H1 (cell line): ENCODE results near the gene FAM81B. TPM values are rescaled to one million over a fixed set of nuclear protein-coding genes. Genes with fewer than 3 reads are reported as not detected.

ENCODE experiments used
- CTCF ChIA-PET: fragments of 300-600 bp; sonication (Branson Sonifier 250); formaldehyde crosslinking; loops from one replicate; lab custom pipeline; 2021; ENCODE audit not compliant: partially characterized antibody; lab: Charles Lee
- POLR2A ChIA-PET: fragments of 300-600 bp; sonication (Branson Sonifier 250); formaldehyde crosslinking; loops from one replicate; lab custom pipeline; 2021; ENCODE audit warnings: inconsistent platforms; ENCODE audit not compliant: partially characterized antibody; lab: Charles Lee
- DNase-seq, 2 experiments: peaks; one replicate each; pipeline versions ENCODE4 v3.0.0 to v3.0.0-alpha.2; 2010 to 2022; ENCODE audit warnings: low spot score in 2 of 2, low read depth in 1 of 2, mixed read lengths in 1 of 2
- FAIRE-seq: peaks from 2 replicates; lab custom pipeline; 2011; peaks lifted over from hg19 to GRCh38; lab: Jason Lieb, UNC
- H2AFZ ChIP-seq: 2 replicates; pipeline ENCODE4 v1.8.1; 2012; ENCODE audit warnings: low read length, inconsistent platforms
- H2AK5ac ChIP-seq: 2 replicates; pipeline ENCODE4 v1.6.1; 2013; ENCODE audit warnings: low read depth, low read length
- H2BK120ac ChIP-seq: replicated peaks from 2 replicates; pipeline ENCODE3; 2013; ENCODE audit warnings: low read depth, low read length, inconsistent platforms
- H2BK12ac ChIP-seq: 2 replicates; pipeline ENCODE4 v1.6.1; 2013; ENCODE audit warnings: low read depth, low read length
- H2BK15ac ChIP-seq: 2 replicates; pipeline ENCODE4 v1.6.1; 2013; ENCODE audit warnings: low read length
- H2BK20ac ChIP-seq: 2 replicates; pipeline ENCODE4 v1.6.1; 2013; ENCODE audit warnings: low read length
- H2BK5ac ChIP-seq: 2 replicates; pipeline ENCODE4 v1.6.1; 2013; ENCODE audit warnings: low read depth, low read length
- H3K14ac ChIP-seq: 2 replicates; pipeline ENCODE4 v1.6.1; 2013; ENCODE audit warnings: inconsistent platforms; ENCODE audit not compliant: insufficient read length
- H3K18ac ChIP-seq: 2 replicates; pipeline ENCODE4 v1.6.1; 2013; ENCODE audit warnings: low read length; ENCODE audit errors: extremely low read depth
- H3K23ac ChIP-seq: 2 replicates; pipeline ENCODE4 v1.6.1; 2013; ENCODE audit warnings: inconsistent platforms; ENCODE audit not compliant: insufficient read length
- H3K23me2 ChIP-seq: 2 replicates; pipeline ENCODE4 v1.6.1; 2013; ENCODE audit warnings: low read depth, low read length
- H3K27ac ChIP-seq: 2 replicates; pipeline ENCODE4 v1.6.1; 2011; ENCODE audit warnings: low read depth, low read length, inconsistent platforms
- H3K27me3 ChIP-seq, 4 experiments: replicated peaks in 1 of 4; 1 replicate in 1 of 4; 2 replicates in 3 of 4; pipeline versions ENCODE4 v1.6.1 to v1.8.1; 2011 to 2013; ENCODE audit warnings: low read length in 3 of 4, mild to moderate bottlenecking in 3 of 4, inconsistent platforms in 2 of 4, mixed read lengths in 2 of 4, moderate library complexity in 1 of 4; ENCODE audit not compliant: control insufficient read depth in 3 of 4, insufficient read depth in 3 of 4; ENCODE audit errors: extremely low read depth in 1 of 4
- H3K36me3 ChIP-seq, 4 experiments: 2 replicates each; pipeline versions ENCODE4 v1.6.1 to v1.8.1; 2011 to 2013; ENCODE audit warnings: mild to moderate bottlenecking in 4 of 4, low read length in 3 of 4, moderate library complexity in 2 of 4, control low read depth in 1 of 4, inconsistent platforms in 1 of 4; ENCODE audit not compliant: insufficient read depth in 4 of 4, control insufficient read depth in 2 of 4
- H3K4ac ChIP-seq: replicated peaks from 2 replicates; pipeline ENCODE3; 2013; ENCODE audit warnings: low read length, low read depth, mixed read lengths, inconsistent platforms; ENCODE audit not compliant: insufficient read length
- H3K4me1 ChIP-seq, 4 experiments: replicated peaks in 1 of 4; 1 replicate in 1 of 4; 2 replicates in 3 of 4; pipeline versions ENCODE4 v1.6.1 to v1.8.1; 2011 to 2013; ENCODE audit warnings: low read length in 3 of 4, inconsistent platforms in 2 of 4, mixed read lengths in 1 of 4; ENCODE audit not compliant: insufficient read depth in 4 of 4, control insufficient read depth in 3 of 4
- H3K4me2 ChIP-seq, 2 experiments: 2 replicates each; pipeline versions ENCODE4 v1.6.1 to v1.8.1; 2011 to 2013; ENCODE audit warnings: low read depth in 2 of 2, low read length in 2 of 2, control low read depth in 1 of 2, inconsistent platforms in 1 of 2, mild to moderate bottlenecking in 1 of 2; ENCODE audit not compliant: insufficient read depth in 1 of 2
- H3K4me3 ChIP-seq, 4 experiments: fragments of 200-600, 300-600 bp in 1 of 4; sonication (generic), shearing (Covaris generic), sonication (Bioruptor Twin) in 1 of 4; 2 replicates each; pipeline versions ENCODE4 v1.5.1 to v1.8.1; 2011 to 2016; ENCODE audit warnings: low read length in 4 of 4, low read depth in 3 of 4, control low read depth in 2 of 4, inconsistent platforms in 2 of 4, mild to moderate bottlenecking in 2 of 4, mixed read lengths in 1 of 4, moderate library complexity in 1 of 4; ENCODE audit not compliant: insufficient read depth in 2 of 4; ENCODE audit errors: extremely low read depth in 1 of 4
- H3K56ac ChIP-seq: replicated peaks from 2 replicates; pipeline ENCODE3; 2013; ENCODE audit warnings: low read depth, mild to moderate bottlenecking, mixed read lengths, low read length, inconsistent platforms; ENCODE audit not compliant: insufficient read length
- H3K79me1 ChIP-seq: 2 replicates; pipeline ENCODE4 v1.6.1; 2013; ENCODE audit warnings: low read depth, low read length, control low read depth
- H3K79me2 ChIP-seq, 2 experiments: 2 replicates each; pipeline versions ENCODE4 v1.6.1 to v1.8.1; 2012 to 2013; ENCODE audit warnings: low read length in 2 of 2, mild to moderate bottlenecking in 2 of 2, inconsistent platforms in 1 of 2; ENCODE audit not compliant: insufficient read depth in 2 of 2, control insufficient read depth in 1 of 2
- H3K9ac ChIP-seq, 4 experiments: replicated peaks in 1 of 4; 1 replicate in 1 of 4; 2 replicates in 3 of 4; pipeline versions ENCODE4 v1.6.1 to v1.8.1; 2011 to 2013; ENCODE audit warnings: low read depth in 3 of 4, low read length in 3 of 4, control low read depth in 2 of 4, mild to moderate bottlenecking in 2 of 4, moderate library complexity in 2 of 4, inconsistent platforms in 1 of 4; ENCODE audit errors: extremely low read depth in 1 of 4
- H3K9me3 ChIP-seq, 2 experiments: 2 replicates each; pipeline versions ENCODE4 v1.6.1 to v1.8.1; 2012 to 2013; ENCODE audit warnings: mild to moderate bottlenecking in 2 of 2, moderate library complexity in 2 of 2, control low read depth in 1 of 2, inconsistent platforms in 1 of 2, low read depth in 1 of 2, low read length in 1 of 2, mixed read lengths in 1 of 2; ENCODE audit not compliant: insufficient read depth in 2 of 2
- H4K20me1 ChIP-seq, 2 experiments: replicated peaks in 1 of 2; 2 replicates each; pipeline versions ENCODE3 to v1.8.1; 2011 to 2013; ENCODE audit warnings: inconsistent platforms in 2 of 2, low read length in 2 of 2, mild to moderate bottlenecking in 1 of 2; ENCODE audit not compliant: insufficient read depth in 2 of 2, control insufficient read depth in 1 of 2
- H4K5ac ChIP-seq: 2 replicates; pipeline ENCODE4 v1.6.1; 2013; ENCODE audit warnings: low read length, low read depth, mixed read lengths, inconsistent platforms; ENCODE audit not compliant: insufficient read length
- H4K8ac ChIP-seq: 2 replicates; pipeline ENCODE4 v1.8.0; 2013; ENCODE audit warnings: mild to moderate bottlenecking, moderate library complexity, low read length, inconsistent platforms; ENCODE audit not compliant: insufficient read depth; ENCODE audit errors: extremely low read depth
- H4K91ac ChIP-seq: replicated peaks from 2 replicates; pipeline ENCODE3; 2013; ENCODE audit warnings: low read length, mixed read lengths, inconsistent platforms; ENCODE audit not compliant: insufficient read length
- YY1 ChIP-seq: IDR thresholded peaks from 2 replicates; pipeline ENCODE4 v1.6.1; 2011; ENCODE audit warnings: low read depth, mild to moderate bottlenecking, low read length
- WGBS, 2 experiments: shearing (Covaris generic) in 1 of 2; methylation state at CpG; one replicate each; pipeline versions ENCODE4 v1.1.6 to v1.1.7; 2013 to 2015; ENCODE audit warnings: low lambda C conversion rate in 2 of 2, mixed read lengths in 2 of 2, inconsistent platforms in 1 of 2, low coverage in 1 of 2, missing lambda C conversion rate in 1 of 2; ENCODE audit not compliant: insufficient replicate concordance in 2 of 2, insufficient coverage in 1 of 2, insufficient read length in 1 of 2; ENCODE audit errors: extremely low coverage in 1 of 2, missing lambda C conversion rate in 1 of 2; 5-methylcytosine and 5-hydroxymethylcytosine counted together
- polyA plus RNA-seq, 7 experiments: library from polyadenylated mRNA; depleted of rRNA in 3 of 7; stranded (reverse) in 5 of 7; unstranded in 2 of 7; fragments of >200 nt in 5 of 7; fragments of 200-250 nt in 2 of 7; gene quantifications; 1 replicate in 5 of 7; 2 replicates in 1 of 7; 4 replicates in 1 of 7; pipeline versions ENCODE4 v1.2.1 to v1.2.3, GENCODE V29; 2011 to 2013; ENCODE audit warnings: missing spikeins in 2 of 7, mixed read lengths in 2 of 7
- total RNA-seq: library from RNA; stranded (reverse); fragmentation: NEBNext Ultra II Directional; extraction: Animal tissue kit (Norgen Biotek cat#: 25700); gene quantifications from 2 replicates; pipeline ENCODE4 v1.2.1, GENCODE V29; 2021

Gene FAM81B
- total and polyA plus RNA-seq, 2 of the 8 experiments (the other 6 are each of a cell fraction or from before 2014, with no cell fraction given) = not detected

DNA sequence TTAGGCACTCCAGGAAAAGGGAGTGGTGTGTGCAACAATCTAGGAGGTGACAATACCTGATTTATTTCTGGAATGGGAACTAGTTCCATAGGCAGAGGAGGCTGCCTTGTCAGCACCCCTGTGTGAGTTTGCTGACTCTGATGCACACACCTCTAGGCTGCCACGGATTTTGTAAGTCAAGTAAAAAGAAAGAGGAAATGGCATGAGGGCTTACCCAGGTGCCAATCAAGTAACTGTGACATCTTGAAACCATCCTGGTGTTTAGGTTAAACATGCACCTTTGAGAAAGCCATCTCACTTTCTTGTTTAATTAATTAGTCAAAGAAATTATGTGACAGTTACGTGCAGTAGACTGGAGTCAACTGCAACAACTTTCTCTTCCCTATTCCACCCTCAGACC lies 32.3 kb upstream of the FAM81B start:
- no peak overlapping the region for H2BK120ac ChIP-seq
- no peak overlapping the region for H3K14ac ChIP-seq
- no peak overlapping the region for H2BK15ac ChIP-seq
- no peak overlapping the region for H2BK20ac ChIP-seq
- no peak overlapping the region for H3K4me2 ChIP-seq
- H4K8ac ChIP-seq = no peak overlapping the region
- H2AK5ac ChIP-seq = no peak overlapping the region
- POLR2A ChIA-PET = no interaction called here
- H4K20me1 ChIP-seq = no peaks in the 10 kb centered on the region
- H3K79me1 ChIP-seq = no peaks in the 10 kb centered on the region
- no peak overlapping the region for H4K5ac ChIP-seq
- no peaks in the 10 kb centered on the region for H3K36me3 ChIP-seq
- H3K23ac ChIP-seq = no peak overlapping the region
- no peak overlapping the region for H3K18ac ChIP-seq
- no peak overlapping the region for H2AFZ ChIP-seq
- CTCF ChIA-PET = no interaction called here
- no peaks in the 10 kb centered on the region for H3K4me1 ChIP-seq
- no peaks in the 10 kb centered on the region for H3K9me3 ChIP-seq
- H3K56ac ChIP-seq = no peak overlapping the region
- DNase-seq (no peak), FAIRE-seq (no peak)
- H3K79me2 ChIP-seq = no peaks in the 10 kb centered on the region
- no peaks in the 10 kb centered on the region for H3K23me2 ChIP-seq
- 83% methylated on average over 2 of the region's 2 CpGs; no CpG with 5 or more reads in 1 of the 2 experiments for WGBS, 2 experiments
- H3K27ac ChIP-seq = no peak overlapping the region
- H2BK12ac ChIP-seq = no peak overlapping the region
- no peak overlapping the region for H4K91ac ChIP-seq
- H3K9ac ChIP-seq = no peak overlapping the region
- H3K4me3 ChIP-seq = no peak overlapping the region
- no peak overlapping the region for H3K4ac ChIP-seq
- H3K27me3 ChIP-seq = no peaks in the 10 kb centered on the region
- no peak overlapping the region for H2BK5ac ChIP-seq
- no peak for TF ChIP-seq YY1
